HG02610 (cell line): Measurements from ENCODE around the gene CMYA5.
"Not testable (repeated sequence)": the region's sequence is repeated elsewhere in the genome, so short reads cannot be mapped to it uniquely, and the experiment has no call there.

ENCODE experiments used
- ATAC-seq: cut with Tn5 transposase; IDR thresholded peaks from one replicate; pipeline ENCODE4 v1.9.1; 2021; ENCODE audit warnings: mild to moderate bottlenecking, moderate library complexity; ENCODE audit not compliant: unreplicated experiment

Gene CMYA5

GRCh38 chr5:79746642-79747569 is 57.3 kb downstream of the CMYA5 start:
- no peak for ATAC-seq

GRCh38 chr5:79750611-79751510 is 61.2 kb downstream of the CMYA5 start:
- no peak for ATAC-seq

- no peak for ATAC-seq
Measured at GRCh38 chr5:79753092-79753491, 63.5 kb downstream of the CMYA5 start.

GRCh38 chr5:79753877-79754645 is 64.4 kb downstream of the CMYA5 start:
- no peak for ATAC-seq

GRCh38 chr5:79754865-79755555 is 65.4 kb downstream of the CMYA5 start:
- ATAC-seq, result no peak

- no peak for ATAC-seq
Measured at GRCh38 chr5:79756076-79756475, 66.4 kb downstream of the CMYA5 start.

- ATAC-seq, result no peak
Measured at GRCh38 chr5:79759436-79759835, 69.8 kb downstream of the CMYA5 start.

- no peak for ATAC-seq
Measured at GRCh38 chr5:79759848-79760247, 70.2 kb downstream of the CMYA5 start.

- no peak for ATAC-seq
Measured at GRCh38 chr5:79762929-79763328, 73.3 kb downstream of the CMYA5 start.

GRCh38 chr5:79764147-79764546 is 74.5 kb downstream of the CMYA5 start:
- ATAC-seq, result not testable (repeated sequence)

GRCh38 chr5:79771387-79771786 is 81.8 kb downstream of the CMYA5 start:
- ATAC-seq, result no peak

GRCh38 chr5:79772651-79773050 is 83.0 kb downstream of the CMYA5 start:
- ATAC-seq, result no peak

GRCh38 chr5:79773612-79774011 is 84.0 kb downstream of the CMYA5 start:
- ATAC-seq, result no peak

GRCh38 chr5:79774171-79774854 is 84.7 kb downstream of the CMYA5 start:
- ATAC-seq, result no peak

GRCh38 chr5:79774855-79775237 is 85.2 kb downstream of the CMYA5 start:
- ATAC-seq, result no peak

- ATAC-seq, result not testable (repeated sequence)
Measured at GRCh38 chr5:79784741-79785140, 95.1 kb downstream of the CMYA5 start.

GRCh38 chr5:79785983-79786382 is 96.3 kb downstream of the CMYA5 start:
- no peak for ATAC-seq

- no peak for ATAC-seq
Measured at GRCh38 chr5:79787448-79787847, 97.8 kb downstream of the CMYA5 start.

GRCh38 chr5:79791843-79792242 is 102.2 kb downstream of the CMYA5 start:
- ATAC-seq, result no peak

- ATAC-seq, result no peak
Measured at GRCh38 chr5:79792463-79792862, 102.8 kb downstream of the CMYA5 start.
